NT2/D1 (cell line): Measurements from ENCODE around the gene RPS8.
A peak's percentile ranks its signal among the peaks of the same experiment; 100 is the strongest.

ENCODE experiments used
- DNase-seq: peaks from one replicate; pipeline ENCODE4 v3.0.0-alpha.2; 2011; ENCODE audit warnings: low read depth, low spot score
- H3K27me3 ChIP-seq: 2 replicates; pipeline ENCODE4 v1.6.0; 2011; ENCODE audit warnings: mild to moderate bottlenecking; ENCODE audit not compliant: insufficient read length, insufficient read depth
- H3K36me3 ChIP-seq: 2 replicates; pipeline ENCODE4 v1.6.1; 2011; ENCODE audit warnings: mild to moderate bottlenecking, low read length, mixed read lengths; ENCODE audit not compliant: insufficient read depth, insufficient read length
- H3K4me1 ChIP-seq: 2 replicates; pipeline ENCODE4 v1.5.1; 2011; ENCODE audit not compliant: insufficient read depth, insufficient read length
- H3K4me3 ChIP-seq: 2 replicates; pipeline ENCODE4 v1.5.1; 2011; ENCODE audit warnings: low read depth; ENCODE audit not compliant: insufficient read length
- H3K9ac ChIP-seq: 2 replicates; pipeline ENCODE4 v1.6.0; 2011; ENCODE audit warnings: low read depth; ENCODE audit not compliant: insufficient read length
- H3K9me3 ChIP-seq: 2 replicates; pipeline ENCODE4 v1.5.1; 2011; ENCODE audit warnings: mild to moderate bottlenecking, low read length; ENCODE audit not compliant: insufficient read depth
- SUZ12 ChIP-seq: IDR thresholded peaks from 2 replicates; pipeline ENCODE4 v1.6.1; 2011; ENCODE audit not compliant: insufficient read length, insufficient read depth; ENCODE audit errors: extremely low read depth
- YY1 ChIP-seq: IDR thresholded peaks from 2 replicates; pipeline ENCODE4 v1.6.1; 2011; ENCODE audit not compliant: insufficient read length, insufficient read depth
- ZNF274 ChIP-seq: IDR thresholded peaks from 2 replicates; pipeline ENCODE4 v1.6.1; 2011; ENCODE audit warnings: mild to moderate bottlenecking, low read depth, low read length

The RPS8 gene

GRCh38 chr1:44775930-44776729 lies 790 bp downstream of the RPS8 start:
- Histone ChIP-seq H3K36me3 (peaks cover 57% of the 10 kb centered on the region), H3K9me3 (no peaks in the 10 kb centered on the region), H3K9ac (peak overlapping the region; percentile 100), H3K4me3 (peak overlapping the region; percentile 100), H3K27me3 (no peaks in the 10 kb centered on the region), H3K4me1 (peaks cover 11% of the 10 kb centered on the region)
- DNase-seq: no peak
- TF ChIP-seq SUZ12: no peak
- TF ChIP-seq ZNF274: no peak
- no peak for TF ChIP-seq YY1

- Histone ChIP-seq H3K9ac (peak overlapping the region; percentile 100), H3K4me1 (peaks cover 11% of the 10 kb centered on the region), H3K27me3 (no peaks in the 10 kb centered on the region), H3K9me3 (no peaks in the 10 kb centered on the region), H3K36me3 (peaks cover 62% of the 10 kb centered on the region), H3K4me3 (peak overlapping the region; percentile 100)
- DNase-seq: no peak
- TF ChIP-seq YY1: no peak
- no peak for TF ChIP-seq ZNF274
- no peak for TF ChIP-seq SUZ12
Measured at GRCh38 chr1:44776730-44777068, 1.4 kb downstream of the RPS8 start.

- Histone ChIP-seq H3K9ac (peak overlapping the region; percentile 100), H3K27me3 (no peaks in the 10 kb centered on the region), H3K36me3 (peaks cover 66% of the 10 kb centered on the region), H3K4me1 (peaks cover 11% of the 10 kb centered on the region), H3K9me3 (no peaks in the 10 kb centered on the region), H3K4me3 (peak overlapping the region; percentile 100)
- TF ChIP-seq YY1 (no peak), ZNF274 (no peak), SUZ12 (no peak)
- DNase-seq: no peak
Measured at GRCh38 chr1:44777547-44777946, 2.2 kb downstream of the RPS8 start.

GRCh38 chr1:44777969-44778635 lies 2.8 kb downstream of the RPS8 start:
- Histone ChIP-seq H3K27me3 (no peaks in the 10 kb centered on the region), H3K9ac (peak overlapping the region; percentile 100), H3K36me3 (peaks cover 66% of the 10 kb centered on the region), H3K4me1 (peaks cover 11% of the 10 kb centered on the region), H3K4me3 (peak overlapping the region; percentile 100), H3K9me3 (no peaks in the 10 kb centered on the region)
- TF ChIP-seq SUZ12 (no peak), ZNF274 (no peak), YY1 (no peak)
- DNase-seq: no peak

- H3K4me1 ChIP-seq: peaks cover 14% of the 10 kb centered on the region
- H3K9me3 ChIP-seq: no peaks in the 10 kb centered on the region
- no peak overlapping the region for H3K4me3 ChIP-seq
- no peak for TF ChIP-seq ZNF274
- no peak for TF ChIP-seq SUZ12
- no peak for TF ChIP-seq YY1
- no peak for DNase-seq
- no peak overlapping the region for H3K9ac ChIP-seq
- H3K27me3 ChIP-seq: peaks cover 3% of the 10 kb centered on the region
- H3K36me3 ChIP-seq: peaks cover 66% of the 10 kb centered on the region
Measured at GRCh38 chr1:44778705-44779576, 3.6 kb downstream of the RPS8 start.

- H3K4me1 ChIP-seq: peaks cover 17% of the 10 kb centered on the region
- DNase-seq: no peak
- no peak overlapping the region for H3K4me3 ChIP-seq
- TF ChIP-seq YY1: no peak
- TF ChIP-seq SUZ12: no peak
- H3K27me3 ChIP-seq: peaks cover 16% of the 10 kb centered on the region
- no peaks in the 10 kb centered on the region for H3K9me3 ChIP-seq
- peaks cover 65% of the 10 kb centered on the region for H3K36me3 ChIP-seq
- H3K9ac ChIP-seq: no peak overlapping the region
Measured at GRCh38 chr1:44780583-44781121, 5.3 kb downstream of the RPS8 start.
